HepG2 (cell line): ENCODE results near the gene TJP1. TPM values are rescaled to one million over a fixed set of nuclear protein-coding genes. Genes with fewer than 3 reads are reported as not detected.

Experiments used
- ATAC-seq: fragments of 200-7000 bp; cut with Tn5 transposase; 3 replicates; pipeline ENCODE4 v1.9.1; 2020; ENCODE audit warnings: mild to moderate bottlenecking, moderate library complexity
- BruUV-seq: library from RNA; stranded (reverse); fragments of 400-500 nt; replicated peaks from 2 replicates; lab custom pipeline; 2021; lab: Mats Ljungman, UMichigan
- CTCF ChIA-PET: fragments of 300-600 bp; formaldehyde crosslinking; extraction: SDS; loops from one replicate; lab custom pipeline; 2021; ENCODE audit warnings: low total read pairs, inconsistent platforms, low intra/inter-chr PET ratio; lab: Yijun Ruan, JAX
- POLR2A ChIA-PET: fragments of 350-600 bp; sonication (Branson Sonifier 250); formaldehyde crosslinking; loops from one replicate; lab custom pipeline; 2020; ENCODE audit warnings: antibody characterized with exemption, inconsistent platforms; lab: Yijun Ruan, JAX
- DNase-seq: peaks from one replicate; pipeline ENCODE4 v3.0.0-alpha.2; 2015; ENCODE audit warnings: low spot score
- FAIRE-seq: peaks from 3 replicates; lab custom pipeline; 2011; peaks lifted over from hg19 to GRCh38; lab: Jason Lieb, UNC
- H2AFZ ChIP-seq: one replicate; pipeline ENCODE4 v1.6.1; 2011; ENCODE audit warnings: low read length, inconsistent platforms
- H3K27ac ChIP-seq: fragments of 300-600 bp; 3 replicates; pipeline ENCODE4 v1.8.0; 2011; ENCODE audit warnings: mixed run types, mild to moderate bottlenecking, mixed read lengths, low read length, inconsistent platforms; ENCODE audit not compliant: insufficient read depth; ENCODE audit errors: extremely low read length
- H3K27me3 ChIP-seq, 2 experiments: fragments of 200-600 bp in 1 of 2; 2 replicates in 1 of 2; 3 replicates in 1 of 2; pipeline versions ENCODE4 v1.6.0 to v1.8.0; 2011; ENCODE audit warnings: low read length in 2 of 2, mild to moderate bottlenecking in 2 of 2, moderate library complexity in 2 of 2, inconsistent platforms in 1 of 2; ENCODE audit not compliant: insufficient read depth in 2 of 2, control insufficient read depth in 1 of 2
- H3K36me3 ChIP-seq, 2 experiments: fragments of 200-600 bp in 1 of 2; replicated peaks in 1 of 2; 2 replicates in 1 of 2; 3 replicates in 1 of 2; pipeline versions ENCODE4 v1.5.1 to v1.8.0; 2011; ENCODE audit warnings: low read length in 2 of 2, inconsistent platforms in 1 of 2; ENCODE audit not compliant: insufficient read depth in 2 of 2, control insufficient read depth in 1 of 2
- H3K4me1 ChIP-seq: 2 replicates; pipeline ENCODE4 v1.5.1; 2012; ENCODE audit warnings: low read length, inconsistent platforms; ENCODE audit not compliant: insufficient read depth
- H3K4me2 ChIP-seq: 2 replicates; pipeline ENCODE4 v1.6.0; 2011; ENCODE audit warnings: low read depth, low read length, inconsistent platforms
- H3K4me3 ChIP-seq, 3 experiments: fragments of 200-600 bp in 1 of 3; sonication (generic), shearing (Covaris generic) in 1 of 3; replicated peaks in 1 of 3; 2 replicates each; pipeline ENCODE4 v1.5.1; 2011 to 2016; ENCODE audit warnings: low read length in 3 of 3, inconsistent platforms in 2 of 3, low read depth in 2 of 3, mild to moderate bottlenecking in 2 of 3, control low read depth in 1 of 3, mixed read lengths in 1 of 3; ENCODE audit not compliant: insufficient read depth in 1 of 3
- H3K79me2 ChIP-seq: one replicate; pipeline ENCODE4 v1.6.1; 2011; ENCODE audit warnings: low read length, inconsistent platforms; ENCODE audit not compliant: insufficient read depth
- H3K9ac ChIP-seq: 2 replicates; pipeline ENCODE4 v1.6.0; 2011; ENCODE audit warnings: mild to moderate bottlenecking, low read depth, low read length, inconsistent platforms; ENCODE audit not compliant: insufficient read depth
- H3K9me3 ChIP-seq: 2 replicates; pipeline ENCODE4 v1.5.1; 2012; ENCODE audit warnings: mild to moderate bottlenecking, low read length
- H4K20me1 ChIP-seq: 2 replicates; pipeline ENCODE4 v1.6.0; 2011; ENCODE audit warnings: inconsistent platforms, mild to moderate bottlenecking, low read length, moderate library complexity; ENCODE audit not compliant: insufficient read depth
- AGO2 ChIP-seq: fragments of 200-400 bp; formaldehyde crosslinking; optimal IDR thresholded peaks from 2 replicates; pipeline ENCODE3; 2017; ENCODE audit warnings: mild to moderate bottlenecking, low read depth, low read length, moderate library complexity
- ARHGAP35 ChIP-seq: sonication (generic); formaldehyde crosslinking; IDR thresholded peaks from 2 replicates; pipeline ENCODE4 v1.9.0; 2022; ENCODE audit warnings: mild to moderate bottlenecking, inconsistent platforms, moderate library complexity, missing genetic modification reagents, borderline replicate concordance
- CTCF ChIP-seq: sonication (generic); formaldehyde crosslinking; IDR thresholded peaks from 2 replicates; pipeline ENCODE4 v1.5.0; 2020; ENCODE audit warnings: mild to moderate bottlenecking, missing genetic modification reagents, moderate library complexity
- ELK4 ChIP-seq: sonication (generic); formaldehyde crosslinking; IDR thresholded peaks from 2 replicates; pipeline ENCODE4 v1.9.0; 2021; ENCODE audit warnings: missing genetic modification reagents, borderline replicate concordance
- ERF ChIP-seq: IDR thresholded peaks from 2 replicates; pipeline ENCODE4 v1.6.1; 2018; ENCODE audit warnings: missing biosample characterization, missing genetic modification reagents
- NCOA2 ChIP-seq: sonication (generic); formaldehyde crosslinking; IDR thresholded peaks from 2 replicates; pipeline ENCODE4 v1.8.0; 2022; ENCODE audit warnings: inconsistent platforms
- SMAD1 ChIP-seq: sonication (generic); formaldehyde crosslinking; IDR thresholded peaks from 2 replicates; pipeline ENCODE4 v1.4.0; 2020; ENCODE audit warnings: missing genetic modification reagents, low read depth, mild to moderate bottlenecking, borderline replicate concordance
- ZBTB1 ChIP-seq: sonication (generic); formaldehyde crosslinking; IDR thresholded peaks from 2 replicates; pipeline ENCODE4 v1.4.0; 2020; ENCODE audit warnings: missing genetic modification reagents, borderline replicate concordance
- ZFYVE20 ChIP-seq: sonication (generic); formaldehyde crosslinking; IDR thresholded peaks from 2 replicates; pipeline ENCODE4 v1.8.0; 2023; ENCODE audit warnings: low read depth, mild to moderate bottlenecking, moderate library complexity, missing genetic modification reagents, borderline replicate concordance
- ZMAT5 ChIP-seq: sonication (generic); formaldehyde crosslinking; IDR thresholded peaks from 2 replicates; pipeline ENCODE4 v1.5.0; 2020; ENCODE audit warnings: mild to moderate bottlenecking, low read depth, missing genetic modification reagents, borderline replicate concordance
- ZNF331 ChIP-seq: sonication (generic); formaldehyde crosslinking; IDR thresholded peaks from 2 replicates; pipeline ENCODE4 v1.4.0; 2020; ENCODE audit warnings: missing genetic modification reagents
- ZNF687 ChIP-seq: sonication (generic); formaldehyde crosslinking; IDR thresholded peaks from 2 replicates; pipeline ENCODE4 v1.5.1; 2020; ENCODE audit warnings: mild to moderate bottlenecking, missing genetic modification reagents, moderate library complexity
- ZNF790 ChIP-seq: sonication (generic); formaldehyde crosslinking; IDR thresholded peaks from 2 replicates; pipeline ENCODE4 v1.8.0; 2022; ENCODE audit warnings: missing genetic modification reagents, mild to moderate bottlenecking, borderline replicate concordance
- WGBS: methylation state at CpG from one replicate; pipeline ENCODE4 v1.1.6; 2017; ENCODE audit warnings: low lambda C conversion rate; 5-methylcytosine and 5-hydroxymethylcytosine counted together
- in situ Hi-C: cut with HindIII; loops from 2 replicates; pipeline ENCODE4 v1.10.0; 2017; ENCODE audit warnings: low pct_unique_long_range_greater_than_20kb; ENCODE audit not compliant: extremely low pct_ligation_motif_present
- intact Hi-C: fragments of 100-400 bp; cut with micrococcal nuclease; formaldehyde crosslinking; loops from one replicate; pipeline ENCODE4 v1.10.0; 2022; ENCODE audit not compliant: unreplicated experiment
- polyA plus RNA-seq, 8 experiments: library from polyadenylated mRNA; depleted of rRNA in 3 of 8; stranded (reverse) in 7 of 8; unstranded in 1 of 8; fragments of >200 nt; fragmentation: Illumina TruSeq in 4 of 8; extraction: Trizol in 4 of 8; gene quantifications; 2 replicates each; pipeline versions ENCODE4 v1.2.1 to v1.2.3, GENCODE V29; 2011 to 2016; ENCODE audit warnings: low read depth in 4 of 8, missing spikeins in 1 of 8, mixed read lengths in 1 of 8; ENCODE audit not compliant: insufficient read depth in 1 of 8
- total RNA-seq, 5 experiments: library from RNA; depleted of rRNA; stranded (reverse); fragments of >200 nt; fragmentation: Illumina TruSeq; extraction: Trizol; gene quantifications; 2 replicates each; pipeline ENCODE4 v1.2.3, GENCODE V29; 2016; ENCODE audit warnings: low read depth in 1 of 5
- TF ChIP-seq, protein P1 (sequence below), 2 experiments: fragments of 450-650 bp in 1 of 2; sonication (generic) in 1 of 2; formaldehyde crosslinking; IDR thresholded peaks; 2 replicates each; pipeline versions ENCODE4 v1.5.0 to v1.8.0; 2020 to 2022; ENCODE audit warnings: mild to moderate bottlenecking in 1 of 2, missing genetic modification reagents in 1 of 2
- TF ChIP-seq, protein P2 (sequence below): sonication (generic); formaldehyde crosslinking; IDR thresholded peaks from 2 replicates; pipeline ENCODE4 v1.5.0; 2020; ENCODE audit warnings: missing genetic modification reagents

The TJP1 gene
- total and polyA plus RNA-seq, 2 of the 13 experiments (the other 11 are each of a cell fraction or from before 2014, with no cell fraction given): 25.9 to 27.1 TPM

GRCh38 chr15:29866337-29866736 is 44.1 kb upstream of the TJP1 start:
- no peaks in the 10 kb centered on the region for H3K9me3 ChIP-seq
- H3K27ac ChIP-seq: no peak overlapping the region
- H2AFZ ChIP-seq: no peak overlapping the region
- peaks cover 1 to 12% of the 10 kb centered on the region in 2 experiments; a peak in 4 of 5 replicates for H3K27me3 ChIP-seq
- 97% methylated on average over 1 of the region's 1 CpG for WGBS
- in situ Hi-C loops: no loop called here
- H4K20me1 ChIP-seq: no peaks in the 10 kb centered on the region
- intact Hi-C loops: no loop called here
- H3K4me2 ChIP-seq: no peak overlapping the region
- no TSS peak for BruUV-seq
- ATAC-seq (no peak), DNase-seq (no peak), FAIRE-seq (no peak)
- H3K4me1 ChIP-seq: no peaks in the 10 kb centered on the region
- H3K36me3 ChIP-seq: no peaks in the 10 kb centered on the region
- no peaks in the 10 kb centered on the region for H3K79me2 ChIP-seq
- no peak overlapping the region for H3K4me3 ChIP-seq
- H3K9ac ChIP-seq: no peak overlapping the region
- POLR2A ChIA-PET: no interaction called here
- CTCF ChIA-PET: no interaction called here
- TF ChIP-seq, protein P1, sequence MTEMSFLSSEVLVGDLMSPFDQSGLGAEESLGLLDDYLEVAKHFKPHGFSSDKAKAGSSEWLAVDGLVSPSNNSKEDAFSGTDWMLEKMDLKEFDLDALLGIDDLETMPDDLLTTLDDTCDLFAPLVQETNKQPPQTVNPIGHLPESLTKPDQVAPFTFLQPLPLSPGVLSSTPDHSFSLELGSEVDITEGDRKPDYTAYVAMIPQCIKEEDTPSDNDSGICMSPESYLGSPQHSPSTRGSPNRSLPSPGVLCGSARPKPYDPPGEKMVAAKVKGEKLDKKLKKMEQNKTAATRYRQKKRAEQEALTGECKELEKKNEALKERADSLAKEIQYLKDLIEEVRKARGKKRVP (CRISPR knock-in tag; IDR thresholded peaks at IDR 0.05): no peak
- TF ChIP-seq AGO2 (no peak), ERF (no peak), SMAD1 (no peak), ZNF331 (CRISPR knock-in tag) (no peak), NCOA2 (CRISPR knock-in tag) (no peak), CTCF (no peak), ZNF687 (CRISPR knock-in tag) (no peak), ELK4 (CRISPR knock-in tag) (no peak), ZNF790 (CRISPR knock-in tag) (no peak), ZBTB1 (CRISPR knock-in tag) (no peak), ZFYVE20 (CRISPR knock-in tag) (no peak), ZMAT5 (no peak), ARHGAP35 (CRISPR knock-in tag) (no peak)
- TF ChIP-seq, protein P2, sequence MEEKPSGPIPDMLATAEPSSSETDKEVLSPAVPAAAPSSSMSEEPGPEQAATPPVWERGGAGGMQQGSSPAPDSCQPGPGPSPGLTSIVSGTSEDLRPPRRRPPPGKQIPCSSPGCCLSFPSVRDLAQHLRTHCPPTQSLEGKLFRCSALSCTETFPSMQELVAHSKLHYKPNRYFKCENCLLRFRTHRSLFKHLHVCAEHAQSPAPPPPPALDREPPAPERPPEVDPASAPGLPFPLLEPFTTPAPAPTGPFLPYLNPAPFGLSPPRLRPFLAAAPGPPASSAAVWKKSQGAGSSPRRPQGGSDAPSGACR (CRISPR knock-in tag): no peak
